Osteoblast (primary cell): Measurements from ENCODE around the gene KDM7A. TPM values are rescaled to one million over a fixed set of nuclear protein-coding genes. Genes with fewer than 3 reads are reported as not detected.

Source experiments
- DNase-seq: peaks from one replicate; pipeline ENCODE4 v3.0.0; 2011; ENCODE audit warnings: low spot score, mixed read lengths; ENCODE audit not compliant: insufficient read length; ENCODE audit errors: missing footprints
- H2AFZ ChIP-seq: 2 replicates; pipeline ENCODE4 v1.6.0; 2011; ENCODE audit warnings: mild to moderate bottlenecking, low read length
- H3K27ac ChIP-seq: 2 replicates; pipeline ENCODE4 v1.5.1; 2011; ENCODE audit warnings: mild to moderate bottlenecking, low read depth, low read length, moderate library complexity
- H3K27me3 ChIP-seq: 2 replicates; pipeline ENCODE4 v1.6.0; 2012; ENCODE audit warnings: mild to moderate bottlenecking, control low read depth, inconsistent platforms, low read length, moderate library complexity; ENCODE audit not compliant: insufficient read depth
- H3K36me3 ChIP-seq: 2 replicates; pipeline ENCODE4 v1.5.1; 2011; ENCODE audit warnings: mild to moderate bottlenecking, low read length, control low read depth, moderate library complexity; ENCODE audit not compliant: insufficient read depth
- H3K4me1 ChIP-seq: 2 replicates; pipeline ENCODE4 v1.5.1; 2011; ENCODE audit warnings: mild to moderate bottlenecking, low read length, control low read depth, moderate library complexity; ENCODE audit not compliant: insufficient read depth
- H3K4me2 ChIP-seq: 2 replicates; pipeline ENCODE4 v1.6.0; 2011; ENCODE audit warnings: mild to moderate bottlenecking, low read length; ENCODE audit not compliant: insufficient read depth
- H3K4me3 ChIP-seq: fragments of 200-600 bp; sonication (generic); 3 replicates; pipeline ENCODE4 v1.5.1; 2012; ENCODE audit warnings: mild to moderate bottlenecking, low read length, inconsistent platforms; ENCODE audit not compliant: insufficient read depth
- H3K79me2 ChIP-seq: 2 replicates; pipeline ENCODE4 v1.6.0; 2012; ENCODE audit warnings: mild to moderate bottlenecking, low read length, control low read depth, inconsistent platforms; ENCODE audit not compliant: insufficient read depth
- H3K9me3 ChIP-seq: 2 replicates; pipeline ENCODE4 v1.5.1; 2011; ENCODE audit warnings: low read depth, low read length, control low read depth
- H4K20me1 ChIP-seq: 2 replicates; pipeline ENCODE4 v1.6.0; 2012; ENCODE audit warnings: mild to moderate bottlenecking, low read length, control low read depth; ENCODE audit not compliant: insufficient read depth
- CTCF ChIP-seq: IDR thresholded peaks from 2 replicates; pipeline ENCODE4 v1.5.1; 2011; ENCODE audit warnings: mild to moderate bottlenecking, low read depth, low read length, moderate library complexity; ENCODE audit errors: extremely low read depth
- total RNA-seq: library from RNA; depleted of rRNA; stranded (reverse); fragments of >200 nt; gene quantifications from 2 replicates; pipeline ENCODE4 v1.2.3, GENCODE V29; 2012

KDM7A gene
- total RNA-seq: 12.4 and 13.4 TPM in 2 replicates

- Histone ChIP-seq H3K27me3 (peaks cover 11% of the 10 kb centered on the region), H3K4me1 (peaks cover 15% of the 10 kb centered on the region), H3K4me2 (peak within 1 kb of the TSS; percentile 89), H3K4me3 (peak within 1 kb of the TSS; percentile 80), H3K9me3 (no peaks in the 10 kb centered on the region), H2AFZ (peak within 1 kb of the TSS; percentile 86), H3K27ac (peak within 1 kb of the TSS; percentile 79), H4K20me1 (no peaks in the 10 kb centered on the region), H3K79me2 (peaks cover 20% of the 10 kb centered on the region), H3K36me3 (no peaks in the 10 kb centered on the region)
- DNase-seq: peak; percentile 99
- no peak for TF ChIP-seq CTCF
These were observed at the start of gene KDM7A for GRCh38 chr7:140176811-140177702. Gene KDM7A, minus strand, starts transcription at chr7:140176983. Its CDS starts 46 bp downstream, at chr7:140176937.

GRCh38 chr7:140225562-140226249 is 48.9 kb upstream of the KDM7A start:
- Histone ChIP-seq H3K27ac (no peak overlapping the region), H3K27me3 (peaks cover 44% of the 10 kb centered on the region), H3K4me3 (no peak overlapping the region), H3K4me1 (peaks cover under 1% of the 10 kb centered on the region), H3K9me3 (no peaks in the 10 kb centered on the region), H3K79me2 (no peaks in the 10 kb centered on the region), H4K20me1 (no peaks in the 10 kb centered on the region), H2AFZ (no peak overlapping the region), H3K36me3 (no peaks in the 10 kb centered on the region), H3K4me2 (no peak overlapping the region)
- no peak for TF ChIP-seq CTCF
- DNase-seq: no peak

GRCh38 chr7:140223515-140224221 is 46.9 kb upstream of the KDM7A start:
- Histone ChIP-seq H3K4me2 (no peak overlapping the region), H3K4me3 (no peak overlapping the region), H3K27me3 (peaks cover 31% of the 10 kb centered on the region), H3K4me1 (no peaks in the 10 kb centered on the region), H3K27ac (no peak overlapping the region), H4K20me1 (no peaks in the 10 kb centered on the region), H3K36me3 (no peaks in the 10 kb centered on the region), H2AFZ (no peak overlapping the region), H3K79me2 (no peaks in the 10 kb centered on the region), H3K9me3 (no peaks in the 10 kb centered on the region)
- DNase-seq: no peak
- TF ChIP-seq CTCF: no peak
